HG02885 (cell line): ENCODE data around the gene C1orf35.
A peak's percentile ranks its signal among the peaks of the same experiment; 100 is the strongest.

Experiments used
- ATAC-seq: cut with Tn5 transposase; IDR thresholded peaks from one replicate; pipeline ENCODE4 v1.9.1; 2021; ENCODE audit warnings: mild to moderate bottlenecking; ENCODE audit not compliant: unreplicated experiment, poor library complexity

The C1orf35 gene

DNA sequence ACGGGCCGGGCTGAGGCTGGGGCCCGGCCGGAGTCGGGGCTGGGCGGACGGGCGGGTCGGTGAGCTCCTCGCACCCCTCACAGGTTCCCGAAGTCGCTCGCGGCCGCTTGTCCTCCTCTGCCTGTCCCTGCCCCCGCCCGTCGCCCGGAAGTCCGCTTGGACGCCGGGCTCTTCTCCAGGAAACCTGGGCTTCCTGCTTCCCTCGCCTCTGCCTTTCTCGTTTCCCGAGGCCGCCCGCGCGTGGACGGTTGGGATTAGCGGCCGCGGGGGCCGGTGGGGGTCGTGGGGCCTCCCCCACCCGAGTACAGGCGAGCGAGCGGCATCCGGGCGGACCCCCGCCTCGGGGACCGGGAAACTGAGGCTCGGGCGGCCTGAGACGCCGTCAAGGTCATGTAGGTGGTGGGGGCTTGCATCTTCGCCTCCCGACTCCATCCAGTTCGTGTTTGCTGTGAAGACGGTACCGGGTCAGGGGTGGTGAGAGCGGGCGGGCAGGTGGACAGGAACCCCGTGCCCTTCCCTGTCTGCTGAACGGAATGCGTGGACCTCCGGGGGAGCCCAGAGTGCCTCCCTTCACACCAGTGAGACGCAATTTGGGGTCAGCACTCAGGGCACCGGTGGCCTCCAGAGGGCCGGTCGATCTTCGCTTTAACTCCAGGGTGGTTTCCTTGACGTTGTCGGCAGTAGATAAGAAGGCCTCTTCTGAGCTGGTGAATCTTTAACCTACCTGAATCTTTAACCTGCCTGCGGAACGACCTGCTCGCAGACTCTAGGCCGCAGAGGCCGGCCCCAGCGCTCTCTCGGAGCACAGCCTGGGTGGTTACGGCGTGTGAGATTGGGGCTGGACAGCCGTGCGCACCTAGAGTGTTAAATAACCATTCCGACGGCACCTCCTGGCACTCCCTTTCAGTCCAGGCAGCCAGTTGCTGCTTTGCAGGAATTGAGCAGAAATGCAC lies 19.9 kb downstream of the C1orf35 start:
- ATAC-seq: peak; percentile 22

GRCh38 chr1:228082214-228082917 lies 20.8 kb downstream of the C1orf35 start, which contains the start of gene ARF1:
TSS of gene ARF1 (plus strand) at chr1:228082708. CDS start at chr1:228097115, 14,407 bp downstream.
- peak; percentile 79 for ATAC-seq

- peak; percentile 10 for ATAC-seq
Observed at GRCh38 chr1:228081578-228082213, 21.4 kb downstream of the C1orf35 start.

- ATAC-seq: no peak
Observed at GRCh38 chr1:228081144-228081543, 22.0 kb downstream of the C1orf35 start.

GRCh38 chr1:228079601-228080263 lies 23.4 kb downstream of the C1orf35 start:
- no peak for ATAC-seq

GRCh38 chr1:228079013-228079412 lies 24.1 kb downstream of the C1orf35 start:
- no peak for ATAC-seq

DNA sequence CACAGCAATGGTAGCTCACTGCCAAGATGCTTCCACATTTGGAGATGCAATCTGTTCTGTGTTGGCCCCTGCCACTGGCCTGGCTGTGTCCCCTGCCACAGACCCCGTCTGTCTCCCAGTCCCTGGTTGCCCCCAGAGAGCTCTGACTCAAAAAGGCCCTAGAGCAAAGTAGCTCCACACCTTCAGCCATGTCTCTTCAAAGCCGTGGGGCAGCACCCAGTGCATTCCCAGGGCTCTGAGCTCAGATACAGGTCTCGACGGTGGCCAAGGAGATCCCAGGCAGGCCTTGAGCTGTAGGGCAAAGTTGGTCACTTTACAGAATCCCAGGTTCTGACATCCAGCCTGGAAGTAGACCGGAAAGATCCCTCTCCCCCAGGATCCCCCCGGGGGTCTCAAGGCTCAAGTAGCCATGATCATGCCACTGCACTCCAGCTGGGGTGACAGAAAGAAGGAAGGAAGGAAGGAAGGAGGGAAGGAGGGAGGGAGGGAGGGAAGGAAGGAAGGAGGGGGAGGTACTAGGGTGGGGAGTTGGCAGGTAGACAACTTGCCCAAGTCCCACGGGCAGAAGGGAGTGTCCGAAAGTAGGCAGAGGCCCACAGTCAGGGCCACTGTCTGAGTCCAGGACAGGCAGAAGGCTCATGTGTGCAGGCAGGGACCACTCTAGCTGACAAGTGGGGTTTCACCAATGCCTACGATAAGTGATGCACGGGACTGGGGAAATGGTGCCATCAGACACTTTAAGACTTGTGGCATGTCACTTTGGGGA lies 25.4 kb downstream of the C1orf35 start:
- no peak for ATAC-seq

GRCh38 chr1:228076796-228077430 lies 26.2 kb downstream of the C1orf35 start:
- no peak for ATAC-seq

- no peak for ATAC-seq
Observed at GRCh38 chr1:228075801-228076271, 27.3 kb downstream of the C1orf35 start.

DNA sequence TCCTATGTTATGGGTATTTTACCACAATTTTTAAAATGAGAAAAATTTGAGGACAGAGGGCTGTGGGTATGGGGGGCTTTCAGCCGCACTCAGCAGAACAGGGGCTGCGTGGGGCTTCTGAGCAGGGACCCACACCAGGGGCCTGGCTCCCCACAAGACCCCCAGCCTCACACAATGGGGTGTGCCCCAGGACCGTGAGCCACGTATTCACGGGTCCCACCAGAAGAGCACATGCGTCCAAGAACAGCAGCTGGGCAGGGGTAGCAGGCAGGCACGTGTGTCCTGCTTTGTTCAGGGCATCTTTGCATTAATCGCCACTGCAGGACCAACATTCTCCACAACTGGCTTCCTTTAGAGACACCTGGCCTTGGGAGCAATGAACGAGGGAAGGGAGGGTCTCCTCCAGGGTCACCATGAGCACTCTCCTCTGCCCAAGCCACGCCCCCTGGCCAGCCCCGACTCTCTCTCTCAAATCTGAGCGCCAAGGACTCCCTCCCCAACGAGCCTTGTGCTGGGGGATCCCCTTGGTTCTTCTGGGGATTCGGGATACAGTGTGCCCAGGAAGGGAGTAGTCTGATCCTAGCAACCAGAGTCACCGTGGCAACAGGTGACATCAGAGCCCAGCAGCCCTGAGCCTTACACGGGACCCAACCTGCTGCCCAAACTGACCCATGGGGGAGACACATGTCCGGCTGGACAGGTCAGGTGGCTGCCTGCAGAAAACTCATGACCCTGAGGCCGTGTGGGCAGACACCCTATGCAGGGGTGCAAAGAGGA lies 28.0 kb downstream of the C1orf35 start:
- ATAC-seq: no peak

DNA sequence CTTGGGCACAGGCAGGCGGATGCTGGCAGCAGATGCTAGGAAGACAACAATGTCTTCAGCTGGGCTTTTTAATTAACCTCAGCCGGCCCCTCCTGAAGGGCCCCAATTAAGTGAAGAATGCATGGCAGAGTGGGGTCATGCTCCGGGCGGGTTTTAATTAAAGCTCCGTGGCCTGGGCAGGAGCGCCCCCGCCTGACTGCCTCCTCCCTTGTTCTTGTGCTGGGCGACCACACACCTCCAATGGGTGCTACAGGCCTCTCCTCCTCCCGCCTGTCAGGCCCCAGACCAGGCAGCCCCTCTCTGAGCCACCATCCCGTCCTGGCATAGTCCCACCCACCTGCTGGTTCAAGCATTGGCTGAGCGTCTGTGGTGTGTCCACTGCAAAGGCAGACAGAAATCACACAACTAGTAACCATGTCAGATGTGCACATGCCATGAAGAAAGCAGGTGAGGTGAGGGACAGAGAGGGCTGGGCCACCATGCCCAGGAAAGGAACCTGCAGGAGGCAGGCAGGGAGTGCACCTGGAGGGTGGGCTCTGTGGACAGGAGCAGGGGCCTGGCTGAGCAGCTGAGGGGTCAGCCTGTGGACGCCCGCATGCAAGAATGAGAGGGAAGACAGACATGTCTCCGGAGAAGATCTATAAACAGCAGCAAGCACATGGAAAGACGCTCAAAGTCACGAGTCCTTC lies 29.1 kb downstream of the C1orf35 start:
- no peak for ATAC-seq

DNA sequence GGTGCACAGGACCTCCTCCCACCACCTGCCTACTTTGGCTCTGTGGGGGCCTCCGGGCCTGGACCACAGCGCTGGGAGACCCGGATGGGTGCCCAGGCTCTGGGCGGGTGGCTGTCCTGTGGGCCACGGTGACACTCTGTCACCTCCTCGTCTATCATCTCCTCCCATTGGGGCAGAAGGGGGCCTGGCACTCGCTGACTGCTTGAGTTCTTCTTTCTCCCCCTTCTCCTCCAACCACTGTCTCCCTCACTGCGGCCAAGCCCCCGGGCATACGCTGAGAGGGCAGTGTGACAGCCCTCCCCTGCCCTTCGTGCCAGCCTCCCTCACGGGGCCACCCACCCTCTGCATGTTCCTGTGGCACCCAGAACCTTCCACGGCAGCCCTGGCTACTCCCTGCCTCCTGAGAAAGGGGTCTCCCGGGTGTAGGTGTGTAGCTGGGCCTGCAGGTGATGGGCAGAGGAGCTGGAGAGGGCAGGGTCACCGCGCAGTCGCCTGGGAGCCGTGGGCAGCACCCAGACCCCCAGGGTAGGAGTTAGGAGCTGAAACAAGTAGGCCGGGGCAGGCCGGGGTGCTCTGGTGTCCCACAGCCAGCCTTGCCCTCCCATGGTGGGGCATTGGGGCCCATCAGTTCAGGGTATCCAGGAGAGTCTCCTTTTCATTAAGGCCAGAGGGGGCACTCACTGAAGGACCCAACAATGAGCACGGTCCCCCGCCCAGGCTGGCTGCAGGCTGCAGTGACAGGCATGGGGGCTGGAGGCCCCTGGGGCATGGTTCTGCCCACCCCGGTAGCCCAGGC lies 29.9 kb downstream of the C1orf35 start:
- ATAC-seq: no peak

GRCh38 chr1:228072658-228073043 lies 30.5 kb downstream of the C1orf35 start:
- ATAC-seq: no peak

DNA sequence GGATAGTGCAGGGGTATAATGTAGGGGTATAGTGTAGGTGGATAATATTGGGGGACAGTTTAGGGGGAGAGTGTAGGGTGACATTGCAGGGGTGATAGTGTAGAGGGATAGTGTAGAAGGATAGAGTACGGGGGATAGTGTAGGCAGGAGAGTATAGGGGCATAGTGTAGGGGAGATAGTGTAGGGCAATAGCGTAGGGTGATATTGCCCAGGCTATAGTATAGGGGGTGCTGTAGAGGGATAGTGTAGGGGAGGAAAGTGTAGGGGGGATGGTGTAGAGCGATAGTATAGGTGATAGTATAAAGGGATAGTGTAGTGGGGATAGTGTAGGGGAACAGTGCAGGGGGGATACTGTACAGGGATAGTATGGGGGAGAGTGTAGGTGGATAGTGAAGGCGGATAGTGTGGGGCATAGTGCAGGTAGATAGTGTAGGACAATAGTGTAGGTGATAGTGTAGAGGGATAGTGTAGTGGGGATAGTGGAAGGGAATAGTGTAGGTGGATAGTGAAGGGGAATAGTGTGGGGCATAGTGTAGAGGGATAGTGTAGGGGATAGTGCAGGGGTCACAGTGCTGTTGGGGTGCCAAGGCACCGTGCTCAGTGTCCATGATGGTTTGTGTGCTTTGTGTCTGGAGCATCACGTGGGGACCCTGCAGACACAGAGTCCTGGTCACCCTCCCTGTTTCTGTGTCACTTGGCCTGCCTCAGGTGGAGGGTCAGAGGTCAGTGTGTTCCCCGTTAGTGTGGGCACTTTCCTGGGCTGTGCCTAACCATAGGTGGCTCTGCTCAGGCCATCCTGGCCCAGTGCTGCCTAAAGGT lies 31.1 kb downstream of the C1orf35 start:
- no peak for ATAC-seq

DNA sequence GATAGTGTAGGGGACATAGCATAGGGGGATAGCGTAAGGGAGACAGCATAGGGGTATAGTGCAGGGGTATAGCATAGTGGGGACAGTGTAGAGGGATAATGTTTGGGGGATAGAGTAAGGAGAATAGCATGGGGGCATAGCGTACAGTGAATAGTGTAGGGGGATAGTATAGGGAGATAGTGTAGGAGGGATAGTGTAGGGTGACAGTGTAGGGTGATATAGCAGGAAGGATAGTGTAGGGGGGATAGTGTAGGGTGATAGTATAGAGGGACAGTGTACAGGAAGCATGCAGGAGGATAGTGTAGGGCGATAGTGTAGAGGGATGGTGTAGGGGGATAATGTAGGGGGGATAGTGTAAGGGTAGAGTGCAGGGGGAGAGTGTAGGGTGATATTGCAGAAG lies 32.3 kb downstream of the C1orf35 start:
- no peak for ATAC-seq

- ATAC-seq: no peak
Observed at GRCh38 chr1:228070173-228070572, 33.0 kb downstream of the C1orf35 start.
